Ovary (tissue), 9 donors: ENCODE results near the gene ENPP6. TPM values are rescaled to one million over a fixed set of nuclear protein-coding genes. Genes with fewer than 3 reads are reported as not detected.

Experiments
- DNase-seq, 5 donors: peaks; one replicate each; pipeline ENCODE4 v3.0.0-alpha.2; 2019 to 2020
- H3K27ac ChIP-seq, 2 donors: fragments of 200-600 bp; one replicate each; pipeline versions ENCODE4 v1.5.1 to v1.8.0; 2019 to 2022
- H3K27me3 ChIP-seq: fragments of 200-600 bp; one replicate; pipeline ENCODE4 v1.8.0; 2022
- H3K36me3 ChIP-seq: fragments of 200-600 bp; sonication (generic); one replicate; pipeline ENCODE4 v1.5.1; 2019
- H3K4me1 ChIP-seq: one replicate; pipeline ENCODE4 v1.8.1; 2013; ENCODE audit warnings: mild to moderate bottlenecking, moderate library complexity; ENCODE audit not compliant: insufficient read depth
- H3K4me3 ChIP-seq: fragments of 200-600 bp; sonication (generic); one replicate; pipeline ENCODE4 v1.5.1; 2017
- H3K9me3 ChIP-seq, 2 donors: fragments of 200-600 bp in 1 of 2; sonication (generic) in 1 of 2; one replicate each; pipeline versions ENCODE4 v1.5.1 to v1.8.1; 2013 to 2019; ENCODE audit warnings: mild to moderate bottlenecking in 1 of 2, moderate library complexity in 1 of 2
- CTCF ChIP-seq, 3 donors: fragments of 450-650 bp in 2 of 3; fragments of 200-600 bp in 1 of 3; IDR thresholded peaks; one replicate each; pipeline versions ENCODE4 v1.5.1 to v1.8.0; 2016 to 2022; ENCODE audit warnings: antibody characterized with exemption in 3 of 3, mild to moderate bottlenecking in 1 of 3
- EP300 ChIP-seq: sonication (generic); formaldehyde crosslinking; IDR thresholded peaks from one replicate; pipeline ENCODE4 v1.6.1; 2017; ENCODE audit warnings: antibody characterized with exemption
- POLR2A ChIP-seq: fragments of 450-650 bp; IDR thresholded peaks from one replicate; pipeline ENCODE4 v1.6.1; 2017; ENCODE audit warnings: antibody characterized with exemption, mild to moderate bottlenecking, moderate library complexity
- WGBS, 3 donors: extraction: QIAGEN DNeasy Blood & Tissue Kit in 1 of 3; methylation state at CpG; one replicate each; pipeline versions ENCODE4 v1.1.5 to v1.1.7; 2013 to 2017; 5-methylcytosine and 5-hydroxymethylcytosine counted together
- intact Hi-C, 4 donors: fragments of 100-400 bp; cut with DNase I; formaldehyde crosslinking; loops; one replicate each; pipeline versions ENCODE4 v1.11.0 to v1.15.1; 2022 to 2023
- polyA plus RNA-seq, 2 donors: library from polyadenylated mRNA; stranded (reverse); fragments of 200-250 nt in 1 of 2; fragments of 350-450 nt in 1 of 2; fragmentation: Illumina TruSeq in 1 of 2; extraction: RNeasy Lipid Tissue Mini Kit (QIAGEN cat#74804) in 1 of 2; gene quantifications; one replicate each; pipeline ENCODE4 v1.2.3, GENCODE V29; 2013 to 2014
- total RNA-seq, 7 donors: library from RNA; depleted of rRNA in 2 of 7; stranded (reverse); fragments of >200 nt in 2 of 7; fragmentation: NEBNext Ultra II Directional in 3 of 7; extraction: Animal tissue kit (Norgen Biotek cat#: 25700) in 3 of 7; gene quantifications; one replicate each; pipeline versions ENCODE4 v1.1.0 to v1.2.4, GENCODE V29; 2016 to 2023
- donor health status: DM: no; HTN: no; CAD: no; lungs with moderate emphysema.
- donor health status: DM: no; HTN: no; CAD: no.
- donor health status: Bipolar disorder and iron deficiency.
- donor health status: DM: yes; HTN: yes; CAD: no.
- donor health status: DM: no; HTN: no; CAD: no.
- donor health status: DM: yes; HTN: yes; CAD: no.

Gene ENPP6
- total and polyA plus RNA-seq, 9 donors, result 1.7 to 20.8 (median 9.4) TPM

- no peaks in the 10 kb centered on the region for H3K36me3 ChIP-seq
- WGBS, 3 donors, result 36 to 53% (median 46%) methylated on average over 7 of the region's 7 CpGs
- intact Hi-C loops, result no loop called here
- H3K27ac ChIP-seq, result no peak overlapping the region
- H3K27me3 ChIP-seq, result no peaks in the 10 kb centered on the region
- no peak overlapping the region for H3K4me3 ChIP-seq
- no peak for TF ChIP-seq EP300
- no peak for TF ChIP-seq POLR2A
- TF ChIP-seq CTCF (IDR thresholded peaks at IDR 0.05), result no peak
- H3K4me1 ChIP-seq, result peaks cover 10% of the 10 kb centered on the region
- no peaks in the 10 kb centered on the region for H3K9me3 ChIP-seq
- no peak for DNase-seq
Observed at GRCh38 chr4:184154199-184154598, 63.5 kb downstream of the ENPP6 start.

DNA sequence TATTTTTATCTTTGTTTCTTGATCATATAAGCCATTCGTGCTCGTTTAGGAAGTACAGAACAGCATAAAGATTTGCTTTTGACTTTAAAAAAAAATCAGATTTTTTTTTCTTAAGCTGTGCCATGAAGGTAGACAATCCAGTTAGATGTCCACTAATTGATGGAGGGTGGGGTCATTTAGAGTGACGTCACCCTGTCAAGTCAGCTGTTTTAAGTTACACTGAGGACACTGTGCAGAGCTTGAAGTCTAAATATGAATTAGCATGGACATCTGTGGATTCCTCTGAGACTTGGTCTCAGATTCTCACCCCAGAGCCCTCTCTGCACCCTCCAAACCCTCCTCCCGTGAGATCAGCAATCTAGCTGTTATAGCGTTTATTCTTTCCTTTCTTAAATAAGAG lies 63.9 kb downstream of the ENPP6 start:
- Histone ChIP-seq H3K4me3 (no peak overlapping the region), H3K36me3 (no peaks in the 10 kb centered on the region), H3K27me3 (no peaks in the 10 kb centered on the region), H3K4me1 (peaks cover 12% of the 10 kb centered on the region), H3K9me3 (no peaks in the 10 kb centered on the region), H3K27ac (no peak overlapping the region)
- TF ChIP-seq POLR2A (no peak), CTCF (IDR thresholded peaks at IDR 0.05) (no peak), EP300 (no peak)
- intact Hi-C loops, result no loop called here
- DNase-seq, result no peak
- WGBS, 3 donors, result 55 to 74% (median 63%) methylated on average over 5 of the region's 5 CpGs

- DNase-seq, result no peak
- intact Hi-C loops, result no loop called here
- Histone ChIP-seq H3K4me1 (peaks cover 12% of the 10 kb centered on the region), H3K27ac (no peak overlapping the region), H3K4me3 (no peak overlapping the region), H3K9me3 (no peaks in the 10 kb centered on the region), H3K36me3 (no peaks in the 10 kb centered on the region), H3K27me3 (no peaks in the 10 kb centered on the region)
- 90 to 96% (median 95%) methylated on average over 13 of the region's 13 CpGs for WGBS, 3 donors
- TF ChIP-seq POLR2A (no peak), EP300 (no peak), CTCF (IDR thresholded peaks at IDR 0.05) (no peak)
Observed at GRCh38 chr4:184151988-184152485, 65.6 kb downstream of the ENPP6 start.

DNA sequence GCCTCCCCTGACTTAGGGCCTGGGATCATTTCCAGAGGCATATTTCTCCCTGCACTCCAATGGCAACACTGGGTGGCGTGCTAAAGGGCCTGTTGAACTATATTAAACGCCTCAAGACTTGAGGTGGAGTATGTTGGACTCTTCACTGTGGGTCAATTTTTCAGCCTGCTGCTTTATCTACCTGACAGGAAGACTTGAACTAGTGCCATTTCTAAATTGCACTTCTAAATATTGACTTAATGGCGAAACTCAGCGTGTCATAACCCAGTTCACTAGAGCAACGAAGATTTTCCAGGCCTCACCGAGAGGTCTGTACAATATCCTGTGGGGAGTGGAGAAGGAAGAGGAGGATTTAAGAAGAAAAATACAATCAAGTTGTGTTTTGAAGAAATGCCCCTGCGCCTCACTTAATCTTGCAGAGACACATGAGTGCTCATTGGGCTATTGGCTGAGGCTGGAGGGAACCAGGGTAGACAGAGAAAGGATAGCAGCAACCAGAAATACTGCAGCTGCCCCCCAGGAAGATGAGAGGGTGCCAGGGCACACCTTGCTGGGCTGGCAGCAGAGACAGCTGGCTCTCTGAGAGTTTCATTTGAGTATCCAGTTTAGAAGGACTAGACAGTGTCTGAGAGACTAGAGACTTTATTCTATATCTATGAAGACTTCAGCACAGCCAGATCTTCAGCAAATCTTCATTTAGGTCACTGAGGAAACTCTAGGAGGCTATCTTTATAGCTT lies 67.4 kb downstream of the ENPP6 start:
- Histone ChIP-seq H3K9me3 (no peaks in the 10 kb centered on the region), H3K4me3 (no peak overlapping the region), H3K36me3 (no peaks in the 10 kb centered on the region), H3K27ac (no peak overlapping the region), H3K27me3 (no peaks in the 10 kb centered on the region), H3K4me1 (peaks cover 8% of the 10 kb centered on the region)
- 96 to 98% (median 96%) methylated on average over 7 of the region's 7 CpGs for WGBS, 3 donors
- intact Hi-C loops, result no loop called here
- DNase-seq, result no peak
- TF ChIP-seq POLR2A (no peak), EP300 (no peak), CTCF (IDR thresholded peaks at IDR 0.05) (no peak)
